Suprapubic skin (tissue), 4 donors: Measurements from ENCODE around the gene PSMD2. TPM values are rescaled to one million over a fixed set of nuclear protein-coding genes. Genes with fewer than 3 reads are reported as not detected.

Experiments
- DNase-seq, 2 donors: peaks; one replicate each; pipeline ENCODE4 v3.0.0-alpha.2; 2019; ENCODE audit warnings: low spot score in 2 of 2
- H3K27ac ChIP-seq: fragments of 200-600 bp; sonication (generic); one replicate; pipeline ENCODE4 v1.5.1; 2019
- H3K27me3 ChIP-seq: fragments of 200-600 bp; sonication (generic); one replicate; pipeline ENCODE4 v1.5.1; 2019
- H3K36me3 ChIP-seq: fragments of 200-600 bp; sonication (generic); one replicate; pipeline ENCODE4 v1.5.1; 2019
- H3K4me1 ChIP-seq: fragments of 200-600 bp; sonication (generic); one replicate; pipeline ENCODE4 v1.5.1; 2019
- H3K4me3 ChIP-seq: fragments of 200-600 bp; sonication (generic); one replicate; pipeline ENCODE4 v1.5.1; 2019; ENCODE audit warnings: mild to moderate bottlenecking
- H3K9me3 ChIP-seq: fragments of 200-600 bp; sonication (generic); one replicate; pipeline ENCODE4 v1.5.1; 2019
- EP300 ChIP-seq: sonication (generic); formaldehyde crosslinking; IDR thresholded peaks from one replicate; pipeline ENCODE4 v1.6.1; 2017; ENCODE audit warnings: antibody characterized with exemption
- POLR2A ChIP-seq, 2 donors: fragments of 450-650 bp; IDR thresholded peaks; one replicate each; pipeline ENCODE4 v1.6.1; 2017; ENCODE audit warnings: antibody characterized with exemption in 2 of 2, mild to moderate bottlenecking in 2 of 2, moderate library complexity in 2 of 2
- POLR2AphosphoS5 ChIP-seq, 3 donors: sonication (generic); formaldehyde crosslinking; IDR thresholded peaks; one replicate each; pipeline ENCODE4 v1.6.1; 2017; ENCODE audit warnings: antibody characterized with exemption in 3 of 3
- WGBS: methylation state at CpG from one replicate; pipeline ENCODE4 v1.1.5; 2018; 5-methylcytosine and 5-hydroxymethylcytosine counted together
- total RNA-seq, 4 donors: library from RNA; depleted of rRNA; stranded (reverse); fragments of >200 nt; gene quantifications; one replicate each; pipeline ENCODE4 v1.1.0, GENCODE V29; 2016
- TF ChIP-seq, protein P1 (sequence below), 2 donors: fragments of 200-600 bp in 1 of 2; fragments of 450-650 bp in 1 of 2; sonication (generic) in 1 of 2; IDR thresholded peaks; one replicate each; pipeline ENCODE4 v1.5.1; 2016 to 2019; ENCODE audit warnings: antibody characterized with exemption in 2 of 2, mild to moderate bottlenecking in 1 of 2, moderate library complexity in 1 of 2

Gene PSMD2
- 100 to 1,000 TPM; 118 to 221 (median 197) TPM for total RNA-seq

DNA sequence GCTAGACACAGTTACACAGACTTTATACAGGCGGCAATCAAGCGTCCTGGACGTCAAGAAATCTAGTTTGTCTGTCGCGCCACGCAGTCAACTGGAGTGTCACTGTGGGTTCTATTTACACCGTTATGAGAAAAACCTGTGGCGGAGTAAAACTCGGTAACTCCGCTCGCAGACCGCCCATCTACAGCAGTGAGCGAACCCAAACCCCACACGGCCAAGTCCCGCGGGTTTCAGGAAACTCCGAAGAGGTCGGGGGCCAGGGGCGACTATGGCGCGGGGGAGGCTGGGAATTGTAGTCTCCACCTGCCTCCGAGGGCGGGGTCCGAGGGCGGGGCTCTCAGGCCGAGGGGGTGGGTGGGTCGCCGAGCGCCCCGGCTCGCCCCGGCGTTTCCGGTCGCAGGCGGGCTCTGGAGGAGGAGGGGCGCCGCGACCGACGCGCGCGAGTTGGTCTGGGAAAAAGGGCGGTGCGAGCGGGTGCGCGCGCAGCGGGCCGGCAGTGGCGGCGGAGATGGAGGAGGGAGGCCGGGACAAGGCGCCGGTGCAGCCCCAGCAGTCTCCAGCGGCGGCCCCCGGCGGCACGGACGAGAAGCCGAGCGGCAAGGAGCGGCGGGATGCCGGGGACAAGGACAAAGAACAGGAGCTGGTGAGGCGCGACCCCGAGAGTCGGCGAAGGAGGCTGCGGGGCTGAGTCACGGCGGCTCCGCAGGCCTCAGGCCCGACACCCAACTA is at the start of gene PSMD2:
Gene PSMD2, plus strand, starts transcription at position 483 of the 729 bp plus-strand sequence. Its CDS starts 26 bp downstream, at position 509.
- DNase-seq = peak; percentile 99
- peak in 1 of 2 donors; percentile 71 for TF ChIP-seq POLR2A (IDR thresholded peaks at IDR 0.05)
- TF ChIP-seq POLR2AphosphoS5 (IDR thresholded peaks at IDR 0.05) = peak; percentile 6 to 51 (median 15)
- no peak for TF ChIP-seq EP300
- TF ChIP-seq, protein P1, sequence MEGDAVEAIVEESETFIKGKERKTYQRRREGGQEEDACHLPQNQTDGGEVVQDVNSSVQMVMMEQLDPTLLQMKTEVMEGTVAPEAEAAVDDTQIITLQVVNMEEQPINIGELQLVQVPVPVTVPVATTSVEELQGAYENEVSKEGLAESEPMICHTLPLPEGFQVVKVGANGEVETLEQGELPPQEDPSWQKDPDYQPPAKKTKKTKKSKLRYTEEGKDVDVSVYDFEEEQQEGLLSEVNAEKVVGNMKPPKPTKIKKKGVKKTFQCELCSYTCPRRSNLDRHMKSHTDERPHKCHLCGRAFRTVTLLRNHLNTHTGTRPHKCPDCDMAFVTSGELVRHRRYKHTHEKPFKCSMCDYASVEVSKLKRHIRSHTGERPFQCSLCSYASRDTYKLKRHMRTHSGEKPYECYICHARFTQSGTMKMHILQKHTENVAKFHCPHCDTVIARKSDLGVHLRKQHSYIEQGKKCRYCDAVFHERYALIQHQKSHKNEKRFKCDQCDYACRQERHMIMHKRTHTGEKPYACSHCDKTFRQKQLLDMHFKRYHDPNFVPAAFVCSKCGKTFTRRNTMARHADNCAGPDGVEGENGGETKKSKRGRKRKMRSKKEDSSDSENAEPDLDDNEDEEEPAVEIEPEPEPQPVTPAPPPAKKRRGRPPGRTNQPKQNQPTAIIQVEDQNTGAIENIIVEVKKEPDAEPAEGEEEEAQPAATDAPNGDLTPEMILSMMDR (IDR thresholded peaks at IDR 0.05) = no peak
- H3K36me3 ChIP-seq = peaks cover 27% of the 10 kb centered on the region
- peak within 1 kb of the TSS; percentile 73 for H3K4me3 ChIP-seq
- H3K9me3 ChIP-seq = no peaks in the 10 kb centered on the region
- peak within 1 kb of the TSS; percentile 82 for H3K27ac ChIP-seq
- WGBS = 0% methylated on average over 31 of the region's 78 CpGs
- no peaks in the 10 kb centered on the region for H3K27me3 ChIP-seq
- peaks cover 15% of the 10 kb centered on the region for H3K4me1 ChIP-seq

GRCh38 chr3:184249412-184250166 is 49.5 kb upstream of the PSMD2 start, which contains the start of gene EEF1AKMT4:
Gene EEF1AKMT4, plus strand, starts transcription at chr3:184249672. Its CDS starts 23 bp downstream, at chr3:184249695.
- 1% methylated on average over 13 of the region's 54 CpGs for WGBS
- peak within 1 kb of the TSS; percentile 74 for H3K4me3 ChIP-seq
- TF ChIP-seq POLR2AphosphoS5 (IDR thresholded peaks at IDR 0.05) = peak in 2 of 3 donors; percentile 73
- TF ChIP-seq POLR2A (IDR thresholded peaks at IDR 0.05) = no peak
- TF ChIP-seq, protein P1 (IDR thresholded peaks at IDR 0.05) = peak; percentile 29 to 59

DNA sequence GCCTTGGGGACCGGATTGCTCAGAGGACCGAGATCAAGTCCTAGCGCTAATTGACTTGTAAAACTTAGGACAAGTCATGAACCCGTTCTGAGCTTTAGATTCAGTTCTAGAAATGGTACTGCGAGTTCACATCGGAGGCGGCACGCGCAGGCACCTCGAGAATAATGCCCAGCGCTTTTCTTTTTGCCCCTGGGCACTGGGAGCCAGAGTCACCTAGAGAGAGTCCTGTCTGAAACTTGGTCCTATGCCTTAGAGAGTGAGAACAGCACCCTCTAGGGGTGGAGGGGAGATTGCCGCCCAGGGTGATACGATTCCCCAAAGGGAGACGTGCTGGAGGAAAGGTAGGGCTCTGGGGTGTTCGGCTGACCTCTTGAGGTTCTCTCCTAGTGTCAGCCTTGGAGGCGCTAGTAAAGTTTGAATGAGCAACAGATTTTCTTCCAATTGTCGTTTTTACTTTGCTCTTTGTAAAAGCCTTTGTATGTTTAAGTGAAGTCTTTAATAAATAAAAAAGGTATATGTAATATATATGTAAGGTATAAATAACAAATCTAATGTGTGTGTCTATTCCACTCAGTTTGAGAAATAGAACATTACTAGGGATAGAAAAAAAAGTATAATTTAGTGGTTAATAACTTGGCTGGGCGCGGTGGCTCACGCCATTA is 48.7 kb upstream of the PSMD2 start:
- peak; percentile 91 for DNase-seq
- peaks cover 21% of the 10 kb centered on the region for H3K4me1 ChIP-seq
- H3K27ac ChIP-seq = peak overlapping the region; percentile 87
- no peaks in the 10 kb centered on the region for H3K27me3 ChIP-seq
- TF ChIP-seq, protein P1 (IDR thresholded peaks at IDR 0.05) = peak; percentile 71 to 91
- no peak for TF ChIP-seq EP300
- H3K36me3 ChIP-seq = peaks cover 4% of the 10 kb centered on the region
- WGBS = 13% methylated on average over 19 of the region's 20 CpGs
- H3K9me3 ChIP-seq = no peaks in the 10 kb centered on the region
- peak overlapping the region; percentile 74 for H3K4me3 ChIP-seq

More at GRCh38 chr3:184249412-184250166, 49.5 kb upstream of the PSMD2 start, which contains the start of gene EEF1AKMT4:
- peaks cover 21% of the 10 kb centered on the region for H3K4me1 ChIP-seq
- H3K27ac ChIP-seq = peak within 1 kb of the TSS; percentile 87
- peak; percentile 97 to 98 for DNase-seq
- no peaks in the 10 kb centered on the region for H3K27me3 ChIP-seq
- no peaks in the 10 kb centered on the region for H3K9me3 ChIP-seq
- peaks cover 12% of the 10 kb centered on the region for H3K36me3 ChIP-seq

DNA sequence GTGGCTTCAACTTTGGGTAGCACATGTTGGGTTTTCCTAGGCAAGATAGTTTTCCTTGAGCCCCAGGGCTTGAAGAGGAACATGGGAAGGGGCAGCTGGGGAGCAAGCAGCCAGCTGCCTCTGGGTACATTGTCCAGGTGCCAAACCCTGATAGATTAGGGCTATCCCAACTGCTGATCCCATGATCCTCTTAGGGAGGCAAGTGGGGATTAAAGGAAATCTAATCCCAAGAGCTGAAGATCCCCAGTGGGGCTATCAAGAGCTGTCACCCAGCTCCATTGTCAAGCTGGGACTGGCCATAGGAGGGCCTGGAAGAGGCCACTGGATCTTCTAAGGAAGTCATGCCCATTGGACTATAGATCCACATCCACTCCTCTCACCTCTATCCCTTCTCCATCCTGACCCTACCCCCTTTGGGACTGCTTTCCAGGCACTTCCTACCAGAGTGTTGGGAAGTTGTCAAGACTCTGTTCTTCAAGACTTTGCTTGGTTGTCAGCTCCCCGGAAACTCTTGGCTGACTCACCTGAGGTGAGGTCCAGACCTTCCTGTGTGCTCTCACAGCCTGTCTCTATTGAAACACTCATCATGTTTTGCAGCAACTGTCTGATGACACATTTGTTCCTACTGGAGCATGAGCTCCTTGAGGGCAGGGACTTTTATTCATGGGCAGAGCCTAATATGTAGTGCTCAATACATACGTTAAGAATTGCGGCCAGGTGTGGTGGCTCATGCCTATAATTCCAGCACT is 43.6 kb upstream of the PSMD2 start:
- peaks cover 24% of the 10 kb centered on the region for H3K27me3 ChIP-seq
- 76% methylated on average over 3 of the region's 3 CpGs for WGBS
- no peak for TF ChIP-seq POLR2A (IDR thresholded peaks at IDR 0.05)
- TF ChIP-seq, protein P1 (IDR thresholded peaks at IDR 0.05) = no peak
- TF ChIP-seq EP300 = no peak
- no peak for TF ChIP-seq POLR2AphosphoS5 (IDR thresholded peaks at IDR 0.05)
- DNase-seq = no peak
- H3K27ac ChIP-seq = no peak overlapping the region
- H3K4me1 ChIP-seq = peaks cover 12% of the 10 kb centered on the region
- peaks cover 4% of the 10 kb centered on the region for H3K36me3 ChIP-seq
- H3K4me3 ChIP-seq = no peak overlapping the region
- H3K9me3 ChIP-seq = no peaks in the 10 kb centered on the region
